Measurements from ENCODE around the gene PRG3. TPM values are rescaled to one million over a fixed set of nuclear protein-coding genes. Genes with fewer than 3 reads are reported as not detected.

Gene PRG3
- total RNA-seq, 1 experiment from 2014 or later, result not detected

DNA sequence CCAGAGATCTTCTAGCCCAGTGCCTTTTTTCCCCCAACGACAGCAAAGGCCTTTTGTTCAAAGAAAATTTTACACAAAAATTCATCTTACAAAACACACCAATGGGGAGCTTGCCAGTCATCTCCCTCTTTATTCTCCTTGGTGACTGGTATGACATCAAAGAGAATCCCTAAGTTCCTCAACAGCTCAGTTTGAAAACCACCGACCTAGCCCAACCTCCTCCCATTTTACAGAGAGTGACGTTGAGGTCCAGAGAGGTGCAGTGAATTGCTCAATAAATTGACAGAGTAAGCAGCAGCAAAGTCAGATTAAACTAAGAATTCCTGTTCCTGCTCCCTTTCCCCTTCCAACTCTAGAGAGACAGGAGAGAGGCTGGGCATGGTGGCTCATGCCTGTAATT, 38.2 kb upstream of the PRG3 start:
- Histone ChIP-seq H3K23me2 (ENCODE audit: insufficient read length, low read depth, low read length, poor library complexity, severe bottlenecking) (no peaks in the 10 kb centered on the region), H4K5ac (ENCODE audit: insufficient read length, low read depth, low read length) (no peak overlapping the region), H3K14ac (ENCODE audit: insufficient read depth, low read length) (no peak overlapping the region), H3T11ph (ENCODE audit: low read length) (no peak overlapping the region), H2AFZ (ENCODE audit: low read length) (no peak overlapping the region), H3K79me1 (ENCODE audit: insufficient read depth, low read depth, low read length, poor library complexity, severe bottlenecking) (no peaks in the 10 kb centered on the region), H4K20me1 (ENCODE audit: control insufficient read depth, insufficient read depth, insufficient read length) (no peaks in the 10 kb centered on the region), H3K18ac (ENCODE audit: insufficient read length, low read depth, low read length) (no peak overlapping the region), H2BK5ac (ENCODE audit: insufficient read length, low read length) (no peak overlapping the region), H3K56ac (ENCODE audit: insufficient read length, low read depth, low read length) (no peak overlapping the region), H3K27me3 (ENCODE audit: insufficient read depth, low read length) (no peaks in the 10 kb centered on the region), H4K8ac (replicated peaks; ENCODE audit: insufficient read length, low read depth, low read length) (no peak overlapping the region), H4K91ac (ENCODE audit: insufficient read length, low read depth, low read length) (no peak overlapping the region), H3K27ac (ENCODE audit: insufficient read length, low read depth, low read length) (no peak overlapping the region), H2BK15ac (ENCODE audit: low read depth, low read length) (no peak overlapping the region), H2BK20ac (ENCODE audit: low read depth, low read length, poor library complexity, severe bottlenecking) (no peak overlapping the region), H3K9me3 (ENCODE audit: control insufficient read depth, low read depth, low read length) (no peaks in the 10 kb centered on the region), H3K23ac (ENCODE audit: insufficient read length, low read depth, low read length) (no peak overlapping the region), H3K4me1 (ENCODE audit: insufficient read depth, low read length) (no peaks in the 10 kb centered on the region; the same call in 1 of the 2 replicates), H2BK120ac (ENCODE audit: low read depth, low read length, poor library complexity, severe bottlenecking) (no peak overlapping the region), H3K79me2 (ENCODE audit: insufficient read depth, low read length) (no peaks in the 10 kb centered on the region), H3K9ac (ENCODE audit: extremely low read depth, insufficient read length, low read length) (no peak overlapping the region), H2BK12ac (ENCODE audit: insufficient read length, low read depth, low read length) (no peak overlapping the region), H3K4ac (ENCODE audit: low read depth, low read length) (no peak overlapping the region), H2AK5ac (ENCODE audit: insufficient read length, low read length) (no peak overlapping the region), H3K4me2 (ENCODE audit: insufficient read depth, insufficient read length, low read length) (no peak overlapping the region)
- no CpG with 5 or more reads among the region's 3 CpGs for WGBS (ENCODE audit: extremely low coverage, insufficient read length, low lambda C conversion rate)
- no peak overlapping the region; a peak in 2 of 7 replicates for H3K27ac Mint-ChIP-seq
- DNase-seq, result no peak
- H3K36me3 Mint-ChIP-seq (ENCODE audit: insufficient read depth in 1 of 3, low read depth in 3 of 3), result peaks cover 21 to 46% (median 43%) of the 10 kb centered on the region in 3 experiments
- peaks cover 8 to 18% of the 10 kb centered on the region in 2 experiments for H3K4me1 Mint-ChIP-seq
- no peaks in the 10 kb centered on the region for H3K27me3 Mint-ChIP-seq (ENCODE audit: low read depth)
- TF ChIP-seq, protein P1, sequence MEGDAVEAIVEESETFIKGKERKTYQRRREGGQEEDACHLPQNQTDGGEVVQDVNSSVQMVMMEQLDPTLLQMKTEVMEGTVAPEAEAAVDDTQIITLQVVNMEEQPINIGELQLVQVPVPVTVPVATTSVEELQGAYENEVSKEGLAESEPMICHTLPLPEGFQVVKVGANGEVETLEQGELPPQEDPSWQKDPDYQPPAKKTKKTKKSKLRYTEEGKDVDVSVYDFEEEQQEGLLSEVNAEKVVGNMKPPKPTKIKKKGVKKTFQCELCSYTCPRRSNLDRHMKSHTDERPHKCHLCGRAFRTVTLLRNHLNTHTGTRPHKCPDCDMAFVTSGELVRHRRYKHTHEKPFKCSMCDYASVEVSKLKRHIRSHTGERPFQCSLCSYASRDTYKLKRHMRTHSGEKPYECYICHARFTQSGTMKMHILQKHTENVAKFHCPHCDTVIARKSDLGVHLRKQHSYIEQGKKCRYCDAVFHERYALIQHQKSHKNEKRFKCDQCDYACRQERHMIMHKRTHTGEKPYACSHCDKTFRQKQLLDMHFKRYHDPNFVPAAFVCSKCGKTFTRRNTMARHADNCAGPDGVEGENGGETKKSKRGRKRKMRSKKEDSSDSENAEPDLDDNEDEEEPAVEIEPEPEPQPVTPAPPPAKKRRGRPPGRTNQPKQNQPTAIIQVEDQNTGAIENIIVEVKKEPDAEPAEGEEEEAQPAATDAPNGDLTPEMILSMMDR (conservative IDR thresholded peaks at IDR 0.05), result no peak
- H3K4me3 Mint-ChIP-seq, result no peak overlapping the region
- no peaks in the 10 kb centered on the region for H3K9me3 Mint-ChIP-seq

Measured in H9 (cell line).